AG04450 (cell line): ENCODE data around the gene GPC6. TPM values are rescaled to one million over a fixed set of nuclear protein-coding genes. Genes with fewer than 3 reads are reported as not detected.

ENCODE experiments used
- CTCF ChIA-PET: fragments of 300-600, 350-600 bp; formaldehyde crosslinking; extraction: SDS; loops from one replicate; lab custom pipeline; 2022; ENCODE audit warnings: antibody characterized with exemption, inconsistent platforms; lab: Charles Lee
- POLR2A ChIA-PET: fragments of 350-600 bp; formaldehyde crosslinking; extraction: SDS; loops from one replicate; lab custom pipeline; 2021; ENCODE audit warnings: antibody characterized with exemption, inconsistent platforms; lab: Yijun Ruan, JAX
- DNase-seq: peaks from one replicate; pipeline ENCODE4 v3.0.0-alpha.2; 2011; ENCODE audit warnings: low read depth, low spot score
- H3K27ac ChIP-seq: one replicate; pipeline ENCODE4 v1.5.1; 2012; ENCODE audit warnings: low read depth, low read length, control low read depth
- H3K27me3 ChIP-seq: one replicate; pipeline ENCODE4 v1.6.0; 2012; ENCODE audit warnings: low read length; ENCODE audit not compliant: control insufficient read depth, insufficient read depth
- H3K4me3 ChIP-seq: 2 replicates; pipeline ENCODE4 v1.5.1; 2011; ENCODE audit warnings: mild to moderate bottlenecking, low read depth, low read length, control low read depth
- H3K9me3 ChIP-seq: 2 replicates; pipeline ENCODE4 v1.5.1; 2012; ENCODE audit warnings: low read length; ENCODE audit not compliant: control insufficient read depth, insufficient read depth
- CTCF ChIP-seq: IDR thresholded peaks from 2 replicates; pipeline ENCODE4 v1.5.1; 2011; ENCODE audit warnings: low read depth, low read length, control low read depth, inconsistent platforms
- polyA plus RNA-seq: library from polyadenylated mRNA; depleted of rRNA; stranded (reverse); fragments of >200 nt; gene quantifications from 2 replicates; pipeline ENCODE4 v1.2.3, GENCODE V29; 2011

The GPC6 gene
- polyA plus RNA-seq, 1 experiment: 40.4 TPM

GRCh38 chr13:94065741-94066140 is 839.1 kb downstream of the GPC6 start:
- ChIA-PET POLR2A (no interaction called here), CTCF (no interaction called here)
- peak; percentile 23 for DNase-seq
- no peaks in the 10 kb centered on the region for H3K9me3 ChIP-seq
- no peak overlapping the region for H3K4me3 ChIP-seq
- no peaks in the 10 kb centered on the region for H3K27me3 ChIP-seq
- H3K27ac ChIP-seq: no peak overlapping the region
- no peak for TF ChIP-seq CTCF

- no peak for TF ChIP-seq CTCF
- POLR2A ChIA-PET: interaction anchor here (1.0 kb wide), 1 partner anchor 10 kb away, joined by 3 read pairs; no protein-coding TSS in a partner anchor
- CTCF ChIA-PET: interaction anchor here (1.1 kb wide), 1 partner anchor 289 kb away, joined by 3 read pairs; no protein-coding TSS in a partner anchor
Measured at GRCh38 chr13:94073007-94073744, 846.6 kb downstream of the GPC6 start.

GRCh38 chr13:94079876-94080275 is 853.3 kb downstream of the GPC6 start:
- Histone ChIP-seq H3K9me3 (no peaks in the 10 kb centered on the region), H3K27ac (no peak overlapping the region), H3K27me3 (no peaks in the 10 kb centered on the region), H3K4me3 (no peak overlapping the region)
- ChIA-PET POLR2A (no interaction called here), CTCF (no interaction called here)
- no peak for DNase-seq
- no peak for TF ChIP-seq CTCF

More at GRCh38 chr13:94073007-94073744, 846.6 kb downstream of the GPC6 start:
- Histone ChIP-seq H3K9me3 (no peaks in the 10 kb centered on the region), H3K27ac (no peak overlapping the region), H3K4me3 (no peak overlapping the region), H3K27me3 (no peaks in the 10 kb centered on the region)
- peak; percentile 68 for DNase-seq

GRCh38 chr13:94080527-94080926 is 853.9 kb downstream of the GPC6 start:
- CTCF ChIA-PET: interaction anchor here (0.6 kb wide), 1 partner anchor 1193 kb away, joined by 3 read pairs; no protein-coding TSS in a partner anchor
- no peak for DNase-seq
- TF ChIP-seq CTCF: no peak
- Histone ChIP-seq H3K9me3 (no peaks in the 10 kb centered on the region), H3K27me3 (no peaks in the 10 kb centered on the region), H3K4me3 (no peak overlapping the region), H3K27ac (no peak overlapping the region)
- POLR2A ChIA-PET: no interaction called here

GRCh38 chr13:94087100-94087499 is 860.5 kb downstream of the GPC6 start:
- TF ChIP-seq CTCF: no peak

More at GRCh38 chr13:94087100-94087499, 860.5 kb downstream of the GPC6 start:
- no peak overlapping the region for H3K27ac ChIP-seq
- ChIA-PET POLR2A (no interaction called here), CTCF (no interaction called here)
- no peak for DNase-seq
- no peaks in the 10 kb centered on the region for H3K9me3 ChIP-seq
- no peak overlapping the region for H3K4me3 ChIP-seq
- no peaks in the 10 kb centered on the region for H3K27me3 ChIP-seq
